AG04450 (cell line): ENCODE measurements around the gene TSPAN14. TPM values are rescaled to one million over a fixed set of nuclear protein-coding genes. Genes with fewer than 3 reads are reported as not detected.

Source experiments
- CTCF ChIA-PET: fragments of 300-600, 350-600 bp; formaldehyde crosslinking; extraction: SDS; loops from one replicate; lab custom pipeline; 2022; ENCODE audit warnings: antibody characterized with exemption, inconsistent platforms; lab: Charles Lee
- POLR2A ChIA-PET: fragments of 350-600 bp; formaldehyde crosslinking; extraction: SDS; loops from one replicate; lab custom pipeline; 2021; ENCODE audit warnings: antibody characterized with exemption, inconsistent platforms; lab: Yijun Ruan, JAX
- DNase-seq: peaks from one replicate; pipeline ENCODE4 v3.0.0-alpha.2; 2011; ENCODE audit warnings: low read depth, low spot score
- H3K27ac ChIP-seq: one replicate; pipeline ENCODE4 v1.5.1; 2012; ENCODE audit warnings: low read depth, low read length, control low read depth
- H3K27me3 ChIP-seq: one replicate; pipeline ENCODE4 v1.6.0; 2012; ENCODE audit warnings: low read length; ENCODE audit not compliant: control insufficient read depth, insufficient read depth
- H3K4me3 ChIP-seq: 2 replicates; pipeline ENCODE4 v1.5.1; 2011; ENCODE audit warnings: mild to moderate bottlenecking, low read depth, low read length, control low read depth
- H3K9me3 ChIP-seq: 2 replicates; pipeline ENCODE4 v1.5.1; 2012; ENCODE audit warnings: low read length; ENCODE audit not compliant: control insufficient read depth, insufficient read depth
- CTCF ChIP-seq: IDR thresholded peaks from 2 replicates; pipeline ENCODE4 v1.5.1; 2011; ENCODE audit warnings: low read depth, low read length, control low read depth, inconsistent platforms
- polyA plus RNA-seq: library from polyadenylated mRNA; depleted of rRNA; stranded (reverse); fragments of >200 nt; gene quantifications from 2 replicates; pipeline ENCODE4 v1.2.3, GENCODE V29; 2011

The TSPAN14 gene
- polyA plus RNA-seq, 1 experiment: 27.3 TPM

DNA sequence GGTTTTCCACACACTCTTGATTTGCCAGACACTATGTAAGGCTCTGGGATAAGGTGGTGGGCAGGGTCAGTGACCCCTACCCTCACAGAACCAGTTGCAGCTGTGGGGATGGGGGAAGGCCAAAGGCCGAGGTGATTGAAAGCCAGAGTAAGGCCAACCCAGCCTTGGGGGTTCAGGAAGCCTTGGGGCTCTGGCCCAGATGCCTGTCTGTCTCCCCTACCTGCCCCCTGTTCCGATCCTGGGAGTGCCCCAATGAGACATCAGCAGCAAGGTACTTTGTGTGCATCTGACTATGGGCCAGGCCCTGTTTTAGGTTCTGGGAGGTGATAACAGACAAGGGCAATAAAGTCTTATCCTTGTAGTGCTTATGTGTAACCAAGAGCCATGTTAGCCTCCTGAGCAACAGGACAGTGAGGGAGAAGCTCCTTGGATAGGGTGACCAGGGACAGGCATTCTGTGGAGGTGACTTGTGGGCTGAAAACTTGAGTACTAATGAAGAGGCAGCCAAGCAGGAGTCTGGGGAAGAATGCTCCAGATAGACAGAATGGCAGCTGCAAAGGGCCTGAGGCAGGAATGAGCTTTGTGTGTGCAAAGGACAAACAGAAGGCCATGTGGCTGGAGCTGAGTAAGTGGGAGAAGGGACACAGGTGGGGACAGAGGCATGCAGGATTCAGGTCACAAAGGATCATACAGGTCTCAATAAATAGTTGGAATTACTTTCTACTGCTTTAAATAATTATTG is 35.4 kb downstream of the TSPAN14 start:
- Histone ChIP-seq H3K9me3 (no peaks in the 10 kb centered on the region), H3K27me3 (no peaks in the 10 kb centered on the region), H3K4me3 (no peak overlapping the region), H3K27ac (no peak overlapping the region)
- ChIA-PET CTCF (interaction anchor here (0.5 to 1.5 kb wide), 2 partner anchors 16 to 36 kb away, joined by 5 to 9 read pairs; no protein-coding TSS in a partner anchor), POLR2A (no interaction called here)
- no peak for DNase-seq
- TF ChIP-seq CTCF: no peak

DNA sequence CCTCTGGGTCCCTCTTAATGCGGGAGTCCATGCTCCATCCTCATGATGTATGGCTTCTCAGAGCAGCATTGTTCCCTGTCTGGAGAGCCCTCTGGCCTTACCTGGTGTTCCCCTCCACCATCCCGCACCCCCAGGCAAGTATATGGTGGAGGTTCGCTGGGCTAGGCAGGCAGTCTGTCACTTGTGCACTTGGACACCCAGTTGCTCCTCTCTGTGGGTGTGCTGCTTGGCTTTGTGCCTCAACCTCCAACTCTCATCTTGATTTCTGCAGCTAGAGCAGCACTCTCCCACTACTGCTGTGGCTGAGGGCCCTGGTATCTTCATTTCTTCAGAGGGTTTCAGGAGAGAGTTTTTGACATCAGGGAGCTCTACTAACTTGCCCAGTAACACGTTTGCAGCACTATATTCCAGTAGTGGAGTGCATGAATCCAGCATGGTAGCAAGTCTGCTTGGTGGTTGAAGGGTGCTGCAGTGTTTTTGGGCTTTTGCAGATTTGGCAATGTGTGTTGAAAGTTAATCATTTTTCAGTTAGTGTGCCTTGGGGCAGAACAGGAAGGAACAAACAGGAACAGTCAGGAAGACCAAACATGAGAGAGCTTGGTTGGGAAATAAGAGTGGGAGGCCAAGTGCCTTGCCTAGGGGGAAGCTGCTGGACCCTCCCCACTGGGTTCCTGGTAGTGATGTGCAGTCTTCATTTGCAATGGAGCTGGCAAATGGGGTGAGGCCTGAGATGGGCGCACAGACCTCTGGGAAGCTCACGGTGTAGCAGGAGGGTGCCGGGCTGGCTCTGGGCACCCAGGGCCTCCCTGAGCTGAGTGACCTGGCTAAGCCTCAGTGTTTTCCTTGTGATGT is 37.4 kb downstream of the TSPAN14 start:
- no peaks in the 10 kb centered on the region for H3K9me3 ChIP-seq
- H3K4me3 ChIP-seq: no peak overlapping the region
- H3K27ac ChIP-seq: no peak overlapping the region
- no peak for DNase-seq
- ChIA-PET CTCF (interaction anchor here (3.0 kb wide), 1 partner anchor 14 kb away, joined by 19 read pairs; no protein-coding TSS in a partner anchor), POLR2A (no interaction called here)
- TF ChIP-seq CTCF: no peak
- no peaks in the 10 kb centered on the region for H3K27me3 ChIP-seq

DNA sequence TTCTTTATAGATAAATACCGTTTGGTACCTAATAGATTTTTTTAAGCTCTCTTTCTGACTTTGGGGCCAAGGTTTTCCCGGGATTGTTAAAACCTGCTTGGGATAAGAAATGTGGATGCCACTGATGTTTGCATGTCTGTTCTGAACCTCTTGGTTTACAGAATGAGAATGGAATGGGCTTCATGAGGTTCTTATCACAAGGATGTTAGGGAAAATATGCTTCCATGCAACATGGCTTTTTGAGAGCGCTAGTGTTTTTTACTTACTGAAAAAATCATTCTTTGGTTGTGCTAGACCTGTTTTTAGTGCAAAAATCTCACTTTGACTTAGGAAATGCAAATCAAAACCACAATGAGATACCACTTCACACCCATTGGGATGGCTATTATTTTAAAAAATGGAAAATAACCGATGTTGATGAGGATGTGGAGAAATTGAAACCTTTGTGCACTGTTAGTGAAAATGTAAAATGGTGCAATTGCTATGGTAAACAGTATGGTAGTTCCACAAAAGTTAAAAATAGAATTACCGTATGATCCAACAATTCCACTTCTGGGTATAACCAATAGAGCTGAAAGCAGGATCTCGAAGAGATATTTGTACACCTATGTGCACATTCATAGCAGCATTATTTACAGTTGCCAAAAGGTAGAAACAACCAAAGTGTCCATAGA is 38.9 kb downstream of the TSPAN14 start:
- Histone ChIP-seq H3K27me3 (no peaks in the 10 kb centered on the region), H3K4me3 (no peak overlapping the region), H3K9me3 (no peaks in the 10 kb centered on the region), H3K27ac (no peak overlapping the region)
- POLR2A ChIA-PET: no interaction called here
- TF ChIP-seq CTCF: no peak
- DNase-seq: no peak
- CTCF ChIA-PET: interaction anchor here (3.0 kb wide), 1 partner anchor 13 kb away, joined by 19 read pairs; no protein-coding TSS in a partner anchor

DNA sequence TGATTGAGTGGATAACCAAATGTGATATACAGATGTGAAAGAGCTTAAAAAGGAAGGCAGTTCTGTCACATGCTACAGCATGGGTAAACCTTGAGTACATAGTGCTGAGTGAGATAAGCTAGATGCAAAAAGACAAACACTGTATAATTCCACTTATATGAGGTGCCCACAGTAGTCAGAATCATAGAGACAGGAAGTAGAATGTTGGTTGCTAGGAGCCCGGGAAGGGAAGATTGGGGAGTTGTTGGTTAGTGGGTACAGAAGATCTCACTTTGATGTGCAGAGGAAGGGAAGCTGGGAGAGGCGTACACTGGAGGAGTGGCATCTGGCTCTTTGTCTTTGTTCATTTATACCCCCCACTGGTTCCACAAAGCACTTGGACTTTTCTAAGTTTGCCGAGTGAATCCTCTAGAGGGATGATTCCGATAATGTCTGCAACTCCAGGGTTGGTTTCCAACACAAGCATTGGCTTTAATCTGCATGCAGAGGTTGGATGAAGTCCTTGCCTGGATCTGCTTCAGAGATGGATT is 39.5 kb downstream of the TSPAN14 start:
- no peaks in the 10 kb centered on the region for H3K9me3 ChIP-seq
- H3K27me3 ChIP-seq: no peaks in the 10 kb centered on the region
- POLR2A ChIA-PET: no interaction called here
- CTCF ChIA-PET: interaction anchor here (3.0 kb wide), 1 partner anchor 12 kb away, joined by 19 read pairs; no protein-coding TSS in a partner anchor
- DNase-seq: no peak
- TF ChIP-seq CTCF: no peak
- H3K4me3 ChIP-seq: no peak overlapping the region
- H3K27ac ChIP-seq: no peak overlapping the region
